ENCODE results near the gene FGF6.

Gene FGF6

GRCh38 chr12:4392223-4392742, 53.3 kb downstream of the FGF6 start:
- H3K4me3 ChIP-seq (replicated peaks; ENCODE audit: low read depth, low read length), result no peak overlapping the region
- DNase-seq (ENCODE audit: extremely low read depth, low read depth), result no peak
- TF ChIP-seq CTCF (IDR thresholded peaks at IDR 0.05; ENCODE audit: low read depth, low read length, missing control alignments), result no peak

- DNase-seq (ENCODE audit: extremely low read depth, low read depth), result no peak
- H3K4me3 ChIP-seq (replicated peaks; ENCODE audit: low read depth, low read length), result no peak overlapping the region
- TF ChIP-seq CTCF (IDR thresholded peaks at IDR 0.05; ENCODE audit: low read depth, low read length, missing control alignments), result no peak
Observed at GRCh38 chr12:4388662-4389061, 57.0 kb downstream of the FGF6 start.

GRCh38 chr12:4388032-4388431, 57.6 kb downstream of the FGF6 start:
- H3K4me3 ChIP-seq (replicated peaks; ENCODE audit: low read depth, low read length), result no peak overlapping the region
- no peak for DNase-seq (ENCODE audit: extremely low read depth, low read depth)
- TF ChIP-seq CTCF (IDR thresholded peaks at IDR 0.05; ENCODE audit: low read depth, low read length, missing control alignments), result no peak

- no peak for DNase-seq (ENCODE audit: extremely low read depth, low read depth)
- no peak overlapping the region for H3K4me3 ChIP-seq (replicated peaks; ENCODE audit: low read depth, low read length)
- no peak for TF ChIP-seq CTCF (IDR thresholded peaks at IDR 0.05; ENCODE audit: low read depth, low read length, missing control alignments)
Observed at GRCh38 chr12:4387607-4388006, 58.0 kb downstream of the FGF6 start.

- DNase-seq (ENCODE audit: extremely low read depth, low read depth), result no peak
Observed at GRCh38 chr12:4386801-4387200, 58.8 kb downstream of the FGF6 start.

More at GRCh38 chr12:4386801-4387200, 58.8 kb downstream of the FGF6 start:
- TF ChIP-seq CTCF (IDR thresholded peaks at IDR 0.05; ENCODE audit: low read depth, low read length, missing control alignments), result no peak
- H3K4me3 ChIP-seq (replicated peaks; ENCODE audit: low read depth, low read length), result no peak overlapping the region

Measured in HFF-Myc (cell line).